GM15510 (cell line): ENCODE measurements around the gene C16orf74.

Source experiments
- POLR2A ChIP-seq: IDR thresholded peaks from 3 replicates; pipeline ENCODE4 v1.6.1; 2011; ENCODE audit warnings: borderline replicate concordance; ENCODE audit not compliant: insufficient read length; ENCODE audit errors: extremely low read depth

C16orf74 gene

DNA sequence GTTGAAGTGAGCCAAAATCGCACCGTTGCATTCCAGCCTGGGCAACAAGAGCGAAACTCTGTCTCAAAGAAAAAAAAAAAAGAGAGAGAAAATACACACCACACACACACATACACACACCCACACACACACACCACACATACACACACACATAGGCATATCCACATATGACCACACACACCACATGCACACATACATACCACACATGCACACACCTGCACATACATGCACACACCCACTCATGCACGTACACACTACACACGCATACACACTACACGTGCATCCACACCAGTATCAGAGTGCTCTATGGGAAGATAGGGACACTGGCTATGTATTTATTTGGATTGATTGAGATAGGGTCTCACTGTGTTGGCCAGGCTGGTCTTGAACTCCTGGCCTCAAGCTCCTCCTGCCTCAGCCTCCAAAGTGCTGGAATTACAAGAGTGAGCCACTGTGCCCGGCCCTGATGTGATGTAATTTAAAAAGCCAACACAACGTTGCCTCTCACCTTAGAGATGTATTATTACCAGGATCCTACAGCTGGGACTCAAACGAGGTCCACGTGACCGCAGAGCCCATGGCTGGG, 44.4 kb downstream of the C16orf74 start:
- TF ChIP-seq POLR2A = no peak

DNA sequence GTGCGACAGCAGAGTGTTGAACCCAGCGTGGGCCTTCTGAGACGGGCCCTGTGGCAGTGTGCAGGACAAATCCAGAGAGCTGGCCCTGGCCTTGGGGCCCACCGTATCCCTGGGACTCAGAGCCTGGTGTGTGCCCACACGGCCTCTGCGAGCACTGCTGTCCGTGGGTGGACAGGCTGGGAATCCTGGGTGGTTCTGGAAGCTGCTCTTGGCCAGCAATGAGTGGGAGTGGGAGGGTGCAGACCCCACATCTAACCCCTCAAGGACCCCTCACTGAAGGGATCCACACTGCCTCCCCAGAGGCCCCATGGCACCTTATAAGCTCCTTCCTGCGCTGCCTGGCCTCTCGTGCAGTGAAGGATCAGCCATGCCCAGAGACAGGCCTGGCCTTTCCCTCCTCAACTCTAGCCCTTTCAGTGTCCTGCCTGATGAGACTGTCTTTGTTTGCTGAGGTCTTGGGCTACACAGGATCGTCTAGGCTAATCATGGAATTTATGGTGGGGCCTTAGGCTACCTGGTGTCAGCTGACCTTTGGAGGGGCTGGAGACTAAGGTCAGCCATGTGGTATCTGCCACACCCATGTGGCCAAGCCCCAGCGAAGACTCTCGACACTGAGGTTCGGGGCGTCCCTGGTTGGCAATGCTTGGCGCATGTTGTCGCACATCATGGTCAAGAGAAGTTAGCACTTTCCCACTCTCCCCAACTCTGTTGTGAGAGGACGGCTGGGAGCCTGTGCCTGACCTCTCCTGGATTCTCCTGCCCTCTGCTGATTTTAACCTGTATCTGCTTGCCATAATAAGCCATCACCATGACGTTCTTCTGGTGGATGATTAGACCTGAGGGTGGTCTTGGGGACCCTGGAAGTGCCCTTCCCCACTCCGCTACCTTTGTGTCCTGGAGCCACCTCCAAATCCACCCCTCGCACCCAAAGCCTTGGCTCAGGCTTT, 45.7 kb downstream of the C16orf74 start:
- TF ChIP-seq POLR2A = no peak

DNA sequence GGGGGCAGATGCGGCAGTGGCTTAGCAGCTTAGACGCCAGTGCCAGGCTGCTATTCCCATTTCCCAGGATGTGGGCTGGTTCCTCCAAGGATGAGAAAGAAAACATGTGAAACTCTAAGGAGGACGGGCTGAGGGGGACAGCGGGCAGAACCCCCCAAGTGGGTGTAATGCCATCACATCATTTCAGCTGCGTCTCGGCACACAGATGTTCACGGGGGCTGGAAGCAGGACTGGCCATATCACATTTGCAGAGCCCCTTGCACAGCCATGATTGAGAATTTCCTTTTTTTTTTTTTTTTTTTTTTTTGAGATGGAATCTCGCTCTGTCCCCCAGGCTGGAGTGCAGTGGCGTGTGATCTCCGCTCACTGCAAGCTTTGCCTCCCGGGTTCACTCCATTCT, 46.9 kb downstream of the C16orf74 start:
- TF ChIP-seq POLR2A = no peak

DNA sequence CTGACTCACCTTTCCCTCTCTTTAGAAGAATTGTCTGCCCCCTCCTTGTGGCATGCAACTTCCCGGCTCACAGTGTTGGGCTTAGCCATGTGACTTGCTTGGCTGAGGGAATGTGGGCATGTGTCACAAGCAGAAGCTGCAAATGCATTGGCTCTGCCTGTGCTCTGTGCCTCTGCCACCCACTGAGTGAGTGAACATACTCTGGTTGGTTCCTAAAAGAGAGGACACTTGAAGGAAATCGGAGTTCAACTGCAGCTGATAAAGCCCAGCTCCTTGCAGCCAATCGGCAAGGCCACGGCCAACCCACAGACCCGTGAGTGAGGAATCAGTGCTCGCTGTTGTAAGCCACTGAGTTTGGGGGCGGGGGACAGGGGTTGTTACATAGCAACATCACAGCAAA, 51.3 kb downstream of the C16orf74 start:
- no peak for TF ChIP-seq POLR2A

DNA sequence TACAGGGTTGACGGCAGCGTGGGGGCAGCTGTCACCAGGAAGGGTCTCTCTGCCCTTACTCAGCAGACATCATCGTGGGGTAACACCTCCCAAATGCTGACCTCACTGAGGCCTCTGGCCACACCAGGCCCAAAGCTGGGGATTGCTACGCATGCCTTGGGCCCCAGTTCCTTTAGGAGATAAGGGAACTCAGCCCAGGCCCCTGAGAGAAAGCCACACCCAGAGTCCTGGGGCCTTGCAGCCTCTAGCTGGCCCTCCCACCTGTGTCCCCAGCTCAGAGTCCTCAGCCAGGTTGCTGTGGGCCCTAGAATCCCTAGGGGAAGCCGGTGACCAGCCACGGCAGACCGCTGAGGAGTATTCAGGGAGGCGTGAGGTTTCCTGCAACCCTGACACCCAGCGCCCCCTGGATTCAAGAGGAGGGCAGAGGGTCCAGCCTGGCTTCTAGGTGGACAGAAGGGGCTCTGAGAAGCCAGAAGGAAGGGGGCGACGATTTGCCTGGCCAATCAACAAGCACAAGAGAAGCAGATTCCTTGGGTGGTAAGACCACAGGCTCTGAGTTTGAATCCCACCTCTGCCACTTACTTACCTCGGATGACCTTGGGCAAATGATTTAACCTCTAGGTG, 51.8 kb downstream of the C16orf74 start:
- TF ChIP-seq POLR2A = no peak

DNA sequence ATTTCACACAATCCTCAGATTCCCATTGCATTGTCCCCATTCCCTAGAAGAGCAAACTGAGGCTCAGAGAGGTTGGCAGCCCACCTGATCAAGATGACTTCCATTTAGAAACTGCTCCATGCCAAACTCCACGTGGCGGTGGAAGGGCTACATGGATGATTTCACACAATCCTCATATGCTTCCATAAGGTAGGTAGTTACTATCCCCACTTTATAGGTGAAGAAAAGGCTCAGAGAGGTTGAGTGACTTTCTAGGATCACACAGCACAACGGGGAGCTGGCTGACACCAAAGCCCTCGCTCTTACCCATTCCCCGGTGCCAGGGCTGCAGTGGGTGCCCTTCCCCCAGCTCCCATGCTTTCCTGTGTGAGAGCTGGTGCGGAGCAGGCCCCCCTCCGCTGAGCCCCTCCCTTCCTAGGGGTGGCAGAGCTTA, 52.4 kb downstream of the C16orf74 start:
- no peak for TF ChIP-seq POLR2A

DNA sequence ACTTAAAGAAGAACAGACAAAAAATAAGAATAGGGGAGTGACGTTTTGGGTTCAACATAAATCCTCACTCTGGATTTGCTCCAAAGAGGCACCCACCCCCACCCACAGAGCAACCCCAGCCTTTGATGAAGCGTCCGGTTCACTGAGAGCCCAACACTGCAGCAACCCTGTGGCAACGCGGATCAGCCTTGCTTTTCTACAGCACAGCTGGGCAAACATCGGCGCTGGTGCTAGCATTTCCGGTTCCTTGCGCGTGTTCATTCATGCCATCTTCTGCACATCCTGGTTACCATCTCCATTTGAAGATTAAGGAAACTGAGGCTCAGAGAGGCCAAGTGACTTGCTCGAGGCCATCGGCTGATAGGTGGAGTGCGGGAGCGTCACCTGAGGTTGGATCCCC, 53.5 kb downstream of the C16orf74 start:
- TF ChIP-seq POLR2A = no peak

DNA sequence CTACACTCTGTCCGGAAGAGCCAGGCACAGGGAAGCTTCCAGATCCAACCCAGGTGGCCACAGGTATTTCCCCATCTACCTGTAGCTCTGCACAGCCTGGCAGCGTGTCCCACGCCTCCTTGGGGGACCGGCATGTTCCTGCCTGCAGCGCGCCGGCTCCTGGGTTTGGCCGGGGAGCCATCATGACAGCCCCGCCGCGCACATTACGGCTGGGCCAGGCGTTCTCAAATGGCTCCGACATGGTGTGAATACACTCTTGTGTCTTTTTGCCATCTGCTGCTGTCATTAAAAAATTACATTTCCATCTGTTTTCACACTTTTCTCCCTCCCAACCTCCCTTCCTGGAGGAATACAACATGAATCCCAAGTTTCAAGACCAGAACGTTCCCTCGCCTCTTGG, 54.1 kb downstream of the C16orf74 start:
- no peak for TF ChIP-seq POLR2A

DNA sequence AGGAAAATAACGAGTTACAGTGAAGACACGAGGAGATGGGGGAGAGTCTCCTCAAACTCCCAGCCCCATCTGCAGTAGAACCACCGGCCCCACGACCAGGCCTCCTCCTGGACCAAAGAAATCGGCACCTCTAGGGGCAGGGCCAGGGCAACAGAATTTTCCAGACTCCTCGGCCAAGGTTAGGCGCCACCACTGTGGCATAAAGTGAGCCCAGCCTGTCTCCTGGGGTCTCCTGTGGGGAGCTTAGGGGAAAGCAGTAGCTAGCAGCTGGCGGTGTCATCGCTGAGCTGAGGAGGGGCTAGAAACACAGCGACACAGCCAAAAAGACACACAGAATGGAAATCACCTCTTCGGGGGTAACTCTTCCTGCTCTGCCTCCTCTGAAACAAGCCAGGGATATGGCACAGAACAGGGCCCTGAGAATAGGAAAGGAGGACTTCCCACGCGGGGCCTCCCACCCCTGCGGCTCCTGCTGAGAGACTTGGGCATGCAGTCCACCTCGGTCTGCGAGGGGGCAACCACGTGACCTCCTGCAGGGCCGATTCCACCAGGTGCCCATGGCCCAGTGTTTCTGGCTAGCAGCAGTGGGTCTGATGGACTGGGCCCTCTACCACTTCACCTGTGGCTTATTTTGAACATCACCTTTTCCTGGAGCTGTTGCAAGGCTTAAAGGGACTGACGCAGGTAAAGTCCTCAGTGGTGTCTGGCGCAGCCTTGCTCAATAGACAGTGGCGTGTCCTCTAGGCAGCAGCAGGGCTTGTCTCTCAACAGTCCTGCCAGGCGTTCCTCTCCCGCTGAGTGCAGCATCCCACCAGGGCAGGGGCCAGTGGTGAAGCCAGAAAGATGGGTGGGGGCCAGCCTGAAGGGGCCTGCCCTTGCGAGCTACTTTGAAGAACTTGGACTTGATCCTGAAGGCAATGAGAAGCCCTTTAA, 55.4 kb downstream of the C16orf74 start:
- TF ChIP-seq POLR2A = no peak

DNA sequence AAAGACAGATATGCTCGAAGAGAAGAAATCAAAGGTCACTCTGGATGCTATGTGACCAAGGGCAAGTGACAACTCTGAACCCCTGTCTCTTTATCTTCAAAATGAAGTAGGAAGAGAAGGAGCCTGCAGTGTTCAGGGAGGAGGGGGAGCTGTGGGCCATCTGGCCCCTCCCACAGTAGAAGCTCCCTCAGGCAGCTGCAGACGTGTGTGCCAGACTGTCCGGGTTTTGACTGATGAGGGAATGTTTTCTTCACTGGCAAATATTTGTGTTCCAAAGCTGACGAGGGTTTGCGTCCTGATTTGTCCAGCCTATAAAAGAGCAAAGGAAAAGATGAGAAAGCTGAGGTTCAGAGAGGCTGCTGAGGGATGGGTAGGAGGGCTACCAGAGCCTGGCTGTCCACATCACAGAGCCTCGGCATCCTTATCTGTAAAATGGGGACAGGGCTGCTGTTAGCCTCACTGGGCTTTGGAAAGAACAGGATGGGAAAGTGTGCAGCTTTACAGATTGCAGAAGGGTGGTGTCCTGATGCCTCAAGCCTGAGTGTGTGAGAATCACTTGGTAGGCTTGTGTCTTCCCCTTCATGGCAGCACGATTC, 60.3 kb downstream of the C16orf74 start:
- TF ChIP-seq POLR2A = no peak

DNA sequence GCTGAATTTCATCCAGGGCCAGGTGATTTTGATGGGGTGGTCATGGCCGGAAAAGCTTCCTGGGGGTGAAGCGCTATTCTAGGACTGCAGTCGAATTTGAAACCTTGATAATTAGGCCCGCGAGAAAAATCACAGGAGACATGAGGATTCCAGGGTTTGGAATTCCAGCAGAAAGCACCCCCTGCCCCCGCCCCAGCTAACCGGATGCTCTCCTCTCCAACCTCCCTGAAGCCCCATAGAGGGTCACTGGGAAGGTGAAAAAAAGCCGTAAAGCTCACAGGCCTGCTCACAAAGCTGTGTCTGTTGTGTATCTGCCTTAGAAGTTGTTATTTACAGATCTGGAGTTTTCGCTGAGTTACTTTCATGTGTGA, 61.0 kb downstream of the C16orf74 start:
- no peak for TF ChIP-seq POLR2A

DNA sequence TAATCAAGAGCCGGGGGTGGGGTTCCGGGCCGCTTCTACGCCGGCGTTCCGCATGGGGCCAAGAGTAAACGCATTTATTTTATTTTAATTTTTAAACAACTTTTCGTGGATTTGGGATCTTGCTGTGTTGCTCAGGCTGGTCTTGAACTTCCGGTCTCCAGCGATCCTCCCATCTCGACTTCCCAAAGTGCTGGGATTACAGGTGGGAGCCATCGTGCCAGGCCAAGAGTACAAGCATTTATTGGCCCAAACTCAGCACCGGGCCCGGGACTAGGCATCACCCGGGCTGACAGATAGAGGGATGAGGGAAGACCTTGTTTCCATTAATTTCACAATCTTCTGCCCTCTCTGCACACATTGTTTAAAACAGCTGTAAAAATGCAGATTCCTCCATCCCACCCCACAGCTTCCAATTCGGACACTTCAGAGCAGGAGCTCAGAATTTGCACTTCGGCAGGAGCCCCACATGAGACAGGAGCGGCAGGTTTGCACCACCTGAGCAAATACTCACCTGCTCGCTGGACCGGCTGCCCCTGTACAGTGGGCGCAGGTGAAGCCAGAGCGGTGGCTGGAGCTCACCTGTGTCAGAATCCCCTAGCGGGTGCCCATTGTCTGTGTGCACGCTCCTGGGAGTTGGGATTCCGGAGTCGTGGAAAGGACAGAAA, 61.5 kb downstream of the C16orf74 start:
- no peak for TF ChIP-seq POLR2A

DNA sequence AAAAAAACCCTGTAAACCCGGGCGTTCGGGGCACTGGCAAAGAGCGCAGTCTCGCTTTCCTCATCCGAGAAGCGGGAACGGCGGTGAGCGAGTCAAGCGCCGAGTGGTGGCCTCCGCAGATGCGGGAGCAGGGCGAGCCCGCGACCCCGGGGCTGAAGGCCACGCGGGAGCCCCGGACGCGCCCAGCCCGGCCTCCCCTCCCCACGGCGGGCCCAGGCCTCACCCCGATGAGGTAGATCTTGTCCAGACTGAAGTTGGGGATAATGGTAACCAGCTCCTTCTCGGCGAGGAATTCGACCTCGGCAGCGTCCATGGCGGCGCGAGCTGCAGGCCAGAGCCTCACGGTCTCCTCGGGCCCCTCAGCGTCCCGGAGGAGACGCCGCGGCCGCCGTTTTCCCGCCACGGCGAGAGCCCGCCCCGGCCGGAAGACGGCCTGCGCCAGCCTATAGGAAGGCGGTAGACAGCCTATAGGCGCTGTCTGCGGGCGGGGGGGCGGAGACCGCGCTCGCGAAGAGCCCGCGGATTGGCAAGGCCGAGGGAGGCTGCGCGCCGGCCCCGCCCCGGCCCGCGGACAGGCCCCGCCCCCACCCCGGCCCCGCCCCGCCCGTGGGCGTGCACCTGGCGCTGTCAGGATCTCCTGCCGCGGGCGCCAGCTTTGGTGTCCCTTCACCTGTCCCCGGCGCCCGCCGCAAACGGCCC, 62.2 kb downstream of the C16orf74 start, which contains the start of gene GINS2:
TSS of gene GINS2 (minus strand) at position 369 of the 699 bp plus-strand sequence. CDS start at position 313, 56 bp downstream.
- peak; percentile 75 for TF ChIP-seq POLR2A
